ENCODE measurements around the gene VPS8.

GRCh38 chr3:184804801-184805200, 7.2 kb upstream of the VPS8 start:
- TF ChIP-seq CTCF (IDR thresholded peaks at IDR 0.05 in 2 of 3, conservative IDR thresholded peaks at IDR 0.05 in 1 of 3; ENCODE audit: insufficient read depth in 2 of 3, low read depth in 1 of 3, low read length in 3 of 3) (no peak), TAF1 (IDR thresholded peaks at IDR 0.05; ENCODE audit: control insufficient read depth, extremely low read depth, insufficient read depth, low read length, severe bottlenecking) (no peak), PATZ1 (CRISPR knock-in tag; IDR thresholded peaks at IDR 0.05; ENCODE audit: borderline replicate concordance) (no peak)

Data from K562 (cell line).